Cardiac septum (tissue), 1 donor: Measurements from ENCODE around the gene CHRNE. TPM values are rescaled to one million over a fixed set of nuclear protein-coding genes. Genes with fewer than 3 reads are reported as not detected.

ENCODE experiments used
- total RNA-seq: library from RNA; stranded (reverse); fragmentation: NEBNext Ultra II Directional; extraction: Animal tissue kit (Norgen Biotek cat#: 25700); gene quantifications from one replicate; pipeline ENCODE4 v1.2.1, GENCODE V29; 2021
- donor health status: DM: no; HTN: no; CAD: no.

The CHRNE gene
- total RNA-seq, 1 donor from 2014 or later = 5.5 TPM

Other genes with a start within 250 kb of the CHRNE start
- gene PELP1, start 199.0 kb downstream of the CHRNE start, total RNA-seq = 36.4 TPM
- gene ARRB2, start 192.5 kb downstream of the CHRNE start, total RNA-seq = 20.8 TPM
- gene MED11, start 171.7 kb downstream of the CHRNE start, total RNA-seq = 19.9 TPM
- 0.40 TPM for gene ZMYND15, start 163.3 kb downstream of the CHRNE start, total RNA-seq
- gene CXCL16, start 163.2 kb downstream of the CHRNE start, total RNA-seq = 3.6 TPM
- gene TM4SF5, start 131.2 kb downstream of the CHRNE start, total RNA-seq = not detected
- gene VMO1, start 116.7 kb downstream of the CHRNE start, total RNA-seq = 0.97 TPM
- gene GLTPD2, start 114.1 kb downstream of the CHRNE start, total RNA-seq = not detected
- gene PSMB6, start 106.9 kb downstream of the CHRNE start, total RNA-seq = 147 TPM
- 9.5 TPM for gene PLD2, start 95.9 kb downstream of the CHRNE start, total RNA-seq
- gene MINK1, start 69.8 kb downstream of the CHRNE start, total RNA-seq = 44.0 TPM
- gene C17orf107, start 3.6 kb downstream of the CHRNE start, total RNA-seq = 0.46 TPM
- gene GP1BA, start 29.2 kb upstream of the CHRNE start, total RNA-seq = not detected
- 176 TPM for gene SLC25A11, start 36.9 kb upstream of the CHRNE start, total RNA-seq
- 84.7 TPM for gene RNF167, start 37.2 kb upstream of the CHRNE start, total RNA-seq
- 204 TPM for gene PFN1, start 45.4 kb upstream of the CHRNE start, total RNA-seq
- 382 TPM for gene ENO3, start 48.0 kb upstream of the CHRNE start, total RNA-seq
- gene SPAG7, start 64.7 kb upstream of the CHRNE start, total RNA-seq = 104 TPM
- 38.9 TPM for gene CAMTA2, start 84.6 kb upstream of the CHRNE start, total RNA-seq
- gene INCA1, start 94.4 kb upstream of the CHRNE start, total RNA-seq = 1.8 TPM
- gene KIF1C, start 94.9 kb upstream of the CHRNE start, total RNA-seq = 646 TPM
- gene SLC52A1, start 132.3 kb upstream of the CHRNE start, total RNA-seq = not detected
- 12.6 TPM for gene ZFP3, start 175.4 kb upstream of the CHRNE start, total RNA-seq
- 4.1 TPM for gene ZNF232, start 208.8 kb upstream of the CHRNE start, total RNA-seq
- gene USP6, start 212.9 kb upstream of the CHRNE start, total RNA-seq = 0.08 TPM